Liver (tissue), 9 donors: ENCODE results near the gene KANSL2. TPM values are rescaled to one million over a fixed set of nuclear protein-coding genes. Genes with fewer than 3 reads are reported as not detected.

Experiments used
- DNase-seq: peaks from one replicate; pipeline ENCODE4 v3.0.0-alpha.2; 2017; ENCODE audit warnings: low spot score
- H3K27ac ChIP-seq, 2 donors: one replicate each; pipeline ENCODE4 v1.7.0; 2013; ENCODE audit warnings: inconsistent platforms in 2 of 2, low read length in 2 of 2, control low read depth in 1 of 2, low read depth in 1 of 2, mild to moderate bottlenecking in 1 of 2
- H3K27me3 ChIP-seq, 4 donors: one replicate each; pipeline versions ENCODE4 v1.6.1 to v1.7.0; 2013; ENCODE audit warnings: low read length in 3 of 4, inconsistent platforms in 1 of 4, mild to moderate bottlenecking in 1 of 4, moderate library complexity in 1 of 4; ENCODE audit not compliant: control insufficient read depth in 4 of 4, insufficient read depth in 4 of 4
- H3K36me3 ChIP-seq, 4 donors: one replicate each; pipeline versions ENCODE4 v1.6.1 to v1.7.0; 2013; ENCODE audit warnings: low read length in 3 of 4, mild to moderate bottlenecking in 3 of 4, low read depth in 1 of 4, moderate library complexity in 1 of 4; ENCODE audit not compliant: control insufficient read depth in 4 of 4, insufficient read depth in 3 of 4
- H3K4me1 ChIP-seq, 4 donors: one replicate each; pipeline versions ENCODE4 v1.6.1 to v1.7.0; 2013; ENCODE audit warnings: low read length in 3 of 4, mild to moderate bottlenecking in 3 of 4, moderate library complexity in 1 of 4; ENCODE audit not compliant: control insufficient read depth in 4 of 4, insufficient read depth in 4 of 4
- H3K4me3 ChIP-seq, 3 donors: one replicate each; pipeline versions ENCODE4 v1.6.1 to v1.7.0; 2013; ENCODE audit warnings: low read length in 3 of 3, control low read depth in 1 of 3, low read depth in 1 of 3, mild to moderate bottlenecking in 1 of 3
- H3K9ac ChIP-seq, 2 donors: one replicate each; pipeline ENCODE4 v1.7.0; 2013; ENCODE audit warnings: low read length in 2 of 2, mild to moderate bottlenecking in 2 of 2, moderate library complexity in 2 of 2, control low read depth in 1 of 2, low read depth in 1 of 2
- H3K9me3 ChIP-seq, 4 donors: one replicate each; pipeline versions ENCODE4 v1.6.1 to v1.7.0; 2013; ENCODE audit warnings: low read length in 3 of 4; ENCODE audit not compliant: control insufficient read depth in 4 of 4
- EGR1 ChIP-seq, 2 donors: IDR thresholded peaks; 2 replicates each; pipeline ENCODE4 v1.6.1; 2016 to 2018; ENCODE audit warnings: antibody characterized with exemption in 2 of 2, low read depth in 2 of 2
- FOXA1 ChIP-seq: IDR thresholded peaks from 2 replicates; pipeline ENCODE4 v1.6.1; 2016; ENCODE audit warnings: antibody characterized with exemption
- FOXA2 ChIP-seq: IDR thresholded peaks from 2 replicates; pipeline ENCODE4 v1.6.1; 2016; ENCODE audit warnings: antibody characterized with exemption
- GABPA ChIP-seq, 2 donors: IDR thresholded peaks in 1 of 2; conservative IDR thresholded peaks in 1 of 2; 2 replicates each; pipeline ENCODE4 v1.6.1; 2016; ENCODE audit warnings: antibody characterized with exemption in 2 of 2, mild to moderate bottlenecking in 1 of 2, moderate library complexity in 1 of 2
- HNF4A ChIP-seq, 2 donors: conservative IDR thresholded peaks; 2 replicates each; pipeline ENCODE4 v1.6.1; 2016; ENCODE audit warnings: antibody characterized with exemption in 2 of 2, mild to moderate bottlenecking in 2 of 2
- HNF4G ChIP-seq: IDR thresholded peaks from 2 replicates; pipeline ENCODE4 v1.6.1; 2016; ENCODE audit warnings: antibody characterized with exemption
- JUND ChIP-seq, 2 donors: IDR thresholded peaks; 2 replicates each; pipeline ENCODE4 v1.6.1; 2016; ENCODE audit warnings: antibody characterized with exemption in 2 of 2
- MAX ChIP-seq: IDR thresholded peaks from 2 replicates; pipeline ENCODE4 v1.6.1; 2016; ENCODE audit warnings: antibody characterized with exemption
- NR2F2 ChIP-seq: IDR thresholded peaks from 2 replicates; pipeline ENCODE4 v1.6.1; 2016; ENCODE audit warnings: antibody characterized with exemption
- RAD21 ChIP-seq, 2 donors: IDR thresholded peaks; 2 replicates each; pipeline ENCODE4 v1.6.1; 2016; ENCODE audit warnings: antibody characterized with exemption in 2 of 2, mild to moderate bottlenecking in 2 of 2
- REST ChIP-seq: IDR thresholded peaks from 2 replicates; pipeline ENCODE4 v1.6.1; 2016; ENCODE audit warnings: antibody characterized with exemption, mild to moderate bottlenecking
- RXRA ChIP-seq, 2 donors: IDR thresholded peaks; 2 replicates each; pipeline ENCODE4 v1.6.1; 2017 to 2018; ENCODE audit warnings: antibody characterized with exemption in 2 of 2, mild to moderate bottlenecking in 1 of 2
- SP1 ChIP-seq: IDR thresholded peaks from 2 replicates; pipeline ENCODE4 v1.6.1; 2018; ENCODE audit warnings: antibody characterized with exemption, mild to moderate bottlenecking
- TAF1 ChIP-seq: conservative IDR thresholded peaks from 2 replicates; pipeline ENCODE4 v1.6.1; 2016; ENCODE audit warnings: antibody characterized with exemption, mild to moderate bottlenecking
- YY1 ChIP-seq: IDR thresholded peaks from 2 replicates; pipeline ENCODE4 v1.6.1; 2016; ENCODE audit warnings: antibody characterized with exemption, mild to moderate bottlenecking
- ZBTB33 ChIP-seq: IDR thresholded peaks from 2 replicates; pipeline ENCODE4 v1.6.1; 2016; ENCODE audit warnings: antibody characterized with exemption
- WGBS: extraction: QIAGEN DNeasy Blood & Tissue Kit; methylation state at CpG from one replicate; pipeline ENCODE4 v1.1.7; 2013; 5-methylcytosine and 5-hydroxymethylcytosine counted together
- polyA plus RNA-seq, 2 donors: library from polyadenylated mRNA; stranded (reverse) in 1 of 2; unstranded in 1 of 2; fragments of 200-250 nt in 1 of 2; fragments of >200 nt in 1 of 2; fragmentation: Nextera tagmentation in 1 of 2; extraction: Ambion mirVana in 1 of 2; gene quantifications; one replicate each; pipeline versions ENCODE4 v1.2.1 to v1.2.3, GENCODE V29; 2013 to 2015
- total RNA-seq, 2 donors: library from RNA; depleted of rRNA; stranded (reverse); fragments of >200 nt; gene quantifications; one replicate each; pipeline ENCODE4 v1.2.3, GENCODE V29; 2014
- TF ChIP-seq, protein P1 (sequence below): fragments of 150-350 bp; IDR thresholded peaks from 2 replicates; pipeline ENCODE4 v1.5.1; 2017; ENCODE audit warnings: improper control_type of control experiment, low read depth, low read length; ENCODE audit not compliant: missing input control
- TF ChIP-seq, protein P2 (sequence below): IDR thresholded peaks from 2 replicates; pipeline ENCODE4 v1.6.1; 2016; ENCODE audit warnings: antibody characterized with exemption
- donor health status: healthy.
- donor health status: healthy.
- donor health status: healthy.
- donor health status: healthy.
- donor health status: healthy.

Gene KANSL2
- total and polyA plus RNA-seq, 4 donors: 7.0 to 23.0 (median 14.8) TPM

DNA sequence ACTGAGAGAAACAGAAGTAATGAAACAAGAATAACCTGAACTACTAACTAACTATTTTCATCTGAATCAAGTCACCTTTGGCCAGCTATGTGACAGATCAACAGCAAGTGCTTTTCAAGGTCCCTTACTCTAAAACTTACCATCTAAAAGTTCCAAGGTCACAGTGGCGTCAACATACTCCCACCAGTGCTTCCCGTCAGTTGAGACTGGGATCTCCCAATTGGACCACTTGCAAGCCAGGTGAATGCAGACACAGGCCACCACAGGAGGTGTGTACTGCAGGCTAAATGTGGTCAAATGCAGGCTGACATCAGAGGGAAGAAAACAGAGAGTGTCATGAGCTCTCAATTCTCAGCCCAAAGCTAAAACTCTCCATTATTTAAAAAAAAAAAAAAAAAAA lies 13.8 kb upstream of the KANSL2 start:
- Histone ChIP-seq H3K27ac (no peak overlapping the region), H3K9me3 (no peaks in the 10 kb centered on the region), H3K27me3 (no peaks in the 10 kb centered on the region), H3K9ac (no peak overlapping the region), H3K4me3 (no peak overlapping the region), H3K36me3 (peaks cover 1 to 57% (median 43%) of the 10 kb centered on the region in 4 donors), H3K4me1 (no peaks in the 10 kb centered on the region)
- DNase-seq: no peak
- WGBS: over 99% methylated on average over 2 of the region's 2 CpGs
- TF ChIP-seq EGR1 (IDR thresholded peaks at IDR 0.05; ENCODE audit: low read depth in 2 of 2): no peak
- no peak for TF ChIP-seq GABPA (IDR thresholded peaks at IDR 0.05 in 1 of 2, conservative IDR thresholded peaks at IDR 0.05 in 1 of 2)
- TF ChIP-seq MAX: no peak

DNA sequence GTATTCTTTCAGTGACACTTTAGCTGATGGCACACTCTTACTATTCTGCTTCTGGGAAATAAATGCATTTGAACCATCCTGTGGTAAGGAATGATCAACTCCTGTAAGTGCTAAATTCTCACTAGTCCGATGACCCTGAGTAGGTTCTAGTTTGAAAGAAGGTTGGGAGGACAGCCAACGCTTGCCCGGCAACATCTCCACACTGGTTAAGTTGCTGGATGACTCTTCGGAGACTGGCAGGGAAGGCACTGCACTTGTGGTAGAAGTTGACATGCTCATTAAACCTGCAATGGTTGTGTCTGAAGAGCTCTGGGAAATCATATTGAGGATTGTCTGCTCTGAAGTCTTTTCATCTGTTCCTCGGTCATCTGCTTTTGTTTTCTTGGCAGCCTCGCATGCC lies 12.0 kb upstream of the KANSL2 start:
- no peak for TF ChIP-seq RAD21 (IDR thresholded peaks at IDR 0.05)
- TF ChIP-seq, protein P1, sequence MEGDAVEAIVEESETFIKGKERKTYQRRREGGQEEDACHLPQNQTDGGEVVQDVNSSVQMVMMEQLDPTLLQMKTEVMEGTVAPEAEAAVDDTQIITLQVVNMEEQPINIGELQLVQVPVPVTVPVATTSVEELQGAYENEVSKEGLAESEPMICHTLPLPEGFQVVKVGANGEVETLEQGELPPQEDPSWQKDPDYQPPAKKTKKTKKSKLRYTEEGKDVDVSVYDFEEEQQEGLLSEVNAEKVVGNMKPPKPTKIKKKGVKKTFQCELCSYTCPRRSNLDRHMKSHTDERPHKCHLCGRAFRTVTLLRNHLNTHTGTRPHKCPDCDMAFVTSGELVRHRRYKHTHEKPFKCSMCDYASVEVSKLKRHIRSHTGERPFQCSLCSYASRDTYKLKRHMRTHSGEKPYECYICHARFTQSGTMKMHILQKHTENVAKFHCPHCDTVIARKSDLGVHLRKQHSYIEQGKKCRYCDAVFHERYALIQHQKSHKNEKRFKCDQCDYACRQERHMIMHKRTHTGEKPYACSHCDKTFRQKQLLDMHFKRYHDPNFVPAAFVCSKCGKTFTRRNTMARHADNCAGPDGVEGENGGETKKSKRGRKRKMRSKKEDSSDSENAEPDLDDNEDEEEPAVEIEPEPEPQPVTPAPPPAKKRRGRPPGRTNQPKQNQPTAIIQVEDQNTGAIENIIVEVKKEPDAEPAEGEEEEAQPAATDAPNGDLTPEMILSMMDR: no peak
- no peak for TF ChIP-seq NR2F2
- no peak for TF ChIP-seq HNF4A (conservative IDR thresholded peaks at IDR 0.05)
- TF ChIP-seq FOXA1: no peak
- no peak for TF ChIP-seq TAF1
- no peak for TF ChIP-seq GABPA (IDR thresholded peaks at IDR 0.05 in 1 of 2, conservative IDR thresholded peaks at IDR 0.05 in 1 of 2)
- no peak for TF ChIP-seq REST
- no peak for TF ChIP-seq JUND (IDR thresholded peaks at IDR 0.05)
- no peak for TF ChIP-seq MAX
- TF ChIP-seq, protein P2, sequence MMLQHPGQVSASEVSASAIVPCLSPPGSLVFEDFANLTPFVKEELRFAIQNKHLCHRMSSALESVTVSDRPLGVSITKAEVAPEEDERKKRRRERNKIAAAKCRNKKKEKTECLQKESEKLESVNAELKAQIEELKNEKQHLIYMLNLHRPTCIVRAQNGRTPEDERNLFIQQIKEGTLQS: no peak
- no peak for TF ChIP-seq FOXA2
- TF ChIP-seq YY1: no peak
- TF ChIP-seq EGR1 (IDR thresholded peaks at IDR 0.05; ENCODE audit: low read depth in 2 of 2): no peak
- no peak for TF ChIP-seq ZBTB33
- TF ChIP-seq SP1: no peak
- TF ChIP-seq RXRA (IDR thresholded peaks at IDR 0.05): no peak
- no peak for TF ChIP-seq HNF4G
- WGBS: 98% methylated on average over 6 of the region's 6 CpGs
- DNase-seq: no peak
- Histone ChIP-seq H3K4me3 (no peak overlapping the region), H3K27me3 (no peaks in the 10 kb centered on the region), H3K36me3 (peaks cover 2 to 58% (median 44%) of the 10 kb centered on the region in 4 donors), H3K9me3 (no peaks in the 10 kb centered on the region), H3K4me1 (no peaks in the 10 kb centered on the region), H3K27ac (no peak overlapping the region), H3K9ac (no peak overlapping the region)
